ENCODE data around the gene GATB. TPM values are rescaled to one million over a fixed set of nuclear protein-coding genes. Genes with fewer than 3 reads are reported as not detected.
"Not testable (repeated sequence)": the region's sequence is repeated elsewhere in the genome, so short reads cannot be mapped to it uniquely, and the experiment has no call there.

GATB gene
- polyA plus RNA-seq, 3 donors = 5.5 to 12.2 (median 9.0) TPM

DNA sequence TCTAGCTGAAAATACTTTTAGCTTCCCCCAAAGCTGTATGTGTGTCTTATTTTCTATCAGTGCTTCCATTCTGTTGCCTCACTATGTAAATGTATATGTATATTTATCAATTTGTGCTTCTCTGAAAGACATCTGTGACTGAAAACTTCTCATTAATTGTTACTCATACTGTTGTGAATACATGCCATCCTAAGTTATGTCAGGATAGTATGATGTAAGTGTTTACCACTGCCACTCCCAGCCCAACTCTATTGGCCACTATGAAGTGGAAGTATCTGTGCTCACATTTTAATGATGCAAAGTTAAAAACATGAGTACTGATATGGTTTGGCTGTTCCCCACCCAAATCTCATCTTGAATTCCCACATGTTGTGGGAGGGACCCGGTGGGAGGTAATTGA lies 24.4 kb downstream of the GATB start:
- no peaks in the 10 kb centered on the region for H4K20me1 ChIP-seq (ENCODE audit: insufficient read depth, low read length)
- intact Hi-C loops (cut with micrococcal nuclease) = no loop called here
- H3K27ac Mint-ChIP-seq = peak overlapping the region in 1 of 7 donors; percentile 70

DNA sequence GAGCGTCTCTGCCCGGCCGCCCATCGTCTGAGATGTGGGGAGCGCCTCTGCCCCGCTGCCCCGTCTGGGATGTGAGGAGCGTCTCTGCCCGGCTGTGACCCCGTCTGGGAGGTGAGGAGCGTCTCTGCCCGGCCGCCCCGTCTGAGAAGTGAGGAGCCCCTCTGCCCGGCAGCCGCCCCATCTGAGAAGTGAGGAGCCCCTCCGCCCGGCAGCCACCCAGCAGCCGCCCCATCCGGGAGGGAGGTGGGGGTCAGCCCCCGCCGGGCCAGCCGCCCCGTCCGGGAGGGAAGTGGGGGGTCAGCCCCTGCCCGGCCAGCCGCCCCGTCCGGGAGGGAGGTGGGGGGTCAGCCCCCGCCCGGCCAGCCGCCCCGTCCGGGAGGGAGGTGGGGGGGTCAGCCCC lies 29.1 kb downstream of the GATB start:
- DNase-seq; H3K9me3 ChIP-seq (replicated peaks in 1 of 2; ENCODE audit: control insufficient read depth in 1 of 2, insufficient read depth in 1 of 2, low read length in 2 of 2); H3K36me3 ChIP-seq (replicated peaks in 1 of 2; ENCODE audit: control insufficient read depth in 1 of 2, insufficient read depth in 2 of 2, low read length in 2 of 2); H3K4me3 ChIP-seq (replicated peaks in 1 of 3; ENCODE audit: low read depth in 2 of 3, low read length in 3 of 3); H3K27me3 ChIP-seq (ENCODE audit: control insufficient read depth in 2 of 2, insufficient read depth in 2 of 2, low read length in 2 of 2); H4K20me1 ChIP-seq (ENCODE audit: insufficient read depth, low read length); H3K4me2 ChIP-seq (replicated peaks; ENCODE audit: extremely low read depth, low read length, poor library complexity, severe bottlenecking); H3K27ac ChIP-seq (ENCODE audit: low read depth in 1 of 2, low read length in 2 of 2); intact Hi-C loops (cut with micrococcal nuclease); H3K4me3 Mint-ChIP-seq; H3K4me1 ChIP-seq (ENCODE audit: control insufficient read depth in 1 of 2, insufficient read depth in 2 of 2, low read length in 2 of 2); H2AFZ ChIP-seq (ENCODE audit: insufficient read depth, low read depth, low read length, poor library complexity, severe bottlenecking); H3K4me1 Mint-ChIP-seq; H3K79me2 ChIP-seq (ENCODE audit: insufficient read depth, low read length); H3K9ac ChIP-seq (ENCODE audit: insufficient read depth, low read length, poor library complexity, severe bottlenecking); H3K27ac Mint-ChIP-seq; H3K27me3 Mint-ChIP-seq (ENCODE audit: low read depth in 3 of 3): not testable (repeated sequence)
- WGBS (ENCODE audit: insufficient coverage) = no CpG with 5 or more reads among the region's 34 CpGs
- Mint-ChIP-seq H3K36me3 (peaks cover 21 to 25% of the 10 kb centered on the region in 2 donors), H3K9me3 (peaks cover 9 to 20% (median 15%) of the 10 kb centered on the region in 7 donors)

More for the DNA sequence above, 24.4 kb downstream of the GATB start:
- H3K79me2 ChIP-seq (ENCODE audit: insufficient read depth, low read length) = no peaks in the 10 kb centered on the region
- H3K4me3 ChIP-seq (replicated peaks in 1 of 3; ENCODE audit: low read depth in 2 of 3, low read length in 3 of 3) = no peak overlapping the region
- no peak overlapping the region for H3K27ac ChIP-seq (ENCODE audit: low read depth in 1 of 2, low read length in 2 of 2)
- H2AFZ ChIP-seq (ENCODE audit: insufficient read depth, low read depth, low read length, poor library complexity, severe bottlenecking) = no peak overlapping the region
- no peak overlapping the region for H3K9ac ChIP-seq (ENCODE audit: insufficient read depth, low read length, poor library complexity, severe bottlenecking)
- H3K36me3 ChIP-seq (replicated peaks in 1 of 2; ENCODE audit: control insufficient read depth in 1 of 2, insufficient read depth in 2 of 2, low read length in 2 of 2) = peaks cover 0 to 37% of the 10 kb centered on the region in 2 donors
- H3K4me2 ChIP-seq (replicated peaks; ENCODE audit: extremely low read depth, low read length, poor library complexity, severe bottlenecking) = no peak overlapping the region
- peaks cover 19 to 23% of the 10 kb centered on the region in 2 donors for H3K9me3 ChIP-seq (replicated peaks in 1 of 2; ENCODE audit: control insufficient read depth in 1 of 2, insufficient read depth in 1 of 2, low read length in 2 of 2)
- TF ChIP-seq, protein P1, sequence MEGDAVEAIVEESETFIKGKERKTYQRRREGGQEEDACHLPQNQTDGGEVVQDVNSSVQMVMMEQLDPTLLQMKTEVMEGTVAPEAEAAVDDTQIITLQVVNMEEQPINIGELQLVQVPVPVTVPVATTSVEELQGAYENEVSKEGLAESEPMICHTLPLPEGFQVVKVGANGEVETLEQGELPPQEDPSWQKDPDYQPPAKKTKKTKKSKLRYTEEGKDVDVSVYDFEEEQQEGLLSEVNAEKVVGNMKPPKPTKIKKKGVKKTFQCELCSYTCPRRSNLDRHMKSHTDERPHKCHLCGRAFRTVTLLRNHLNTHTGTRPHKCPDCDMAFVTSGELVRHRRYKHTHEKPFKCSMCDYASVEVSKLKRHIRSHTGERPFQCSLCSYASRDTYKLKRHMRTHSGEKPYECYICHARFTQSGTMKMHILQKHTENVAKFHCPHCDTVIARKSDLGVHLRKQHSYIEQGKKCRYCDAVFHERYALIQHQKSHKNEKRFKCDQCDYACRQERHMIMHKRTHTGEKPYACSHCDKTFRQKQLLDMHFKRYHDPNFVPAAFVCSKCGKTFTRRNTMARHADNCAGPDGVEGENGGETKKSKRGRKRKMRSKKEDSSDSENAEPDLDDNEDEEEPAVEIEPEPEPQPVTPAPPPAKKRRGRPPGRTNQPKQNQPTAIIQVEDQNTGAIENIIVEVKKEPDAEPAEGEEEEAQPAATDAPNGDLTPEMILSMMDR (IDR thresholded peaks at IDR 0.05) = no peak
- H3K4me1 ChIP-seq (ENCODE audit: control insufficient read depth in 1 of 2, insufficient read depth in 2 of 2, low read length in 2 of 2) = no peaks in the 10 kb centered on the region
- DNase-seq = no peak
- no CpG with 5 or more reads among the region's 1 CpG for WGBS (ENCODE audit: insufficient coverage)
- H3K9me3 Mint-ChIP-seq = peaks cover 22 to 36% (median 32%) of the 10 kb centered on the region in 7 donors
- H3K27me3 Mint-ChIP-seq (ENCODE audit: low read depth in 3 of 3) = no peaks in the 10 kb centered on the region
- H3K36me3 Mint-ChIP-seq = peaks cover 34 to 49% of the 10 kb centered on the region in 2 donors
- no peak overlapping the region for H3K4me3 Mint-ChIP-seq
- no peaks in the 10 kb centered on the region for H3K4me1 Mint-ChIP-seq
- H3K27me3 ChIP-seq (ENCODE audit: control insufficient read depth in 2 of 2, insufficient read depth in 2 of 2, low read length in 2 of 2) = no peaks in the 10 kb centered on the region

Measured in CD14-positive monocyte (primary cell).